Stomach (tissue), 9 donors: ENCODE data around the gene APOL3. TPM values are rescaled to one million over a fixed set of nuclear protein-coding genes. Genes with fewer than 3 reads are reported as not detected.
A peak's percentile ranks its signal among the peaks of the same experiment; 100 is the strongest.

Experiments used
- DNase-seq, 2 donors: peaks; one replicate each; pipeline versions ENCODE4 v3.0.0 to v3.0.0-alpha.2; 2013 to 2019
- H3K27ac ChIP-seq, 5 donors: fragments of 200-600 bp in 4 of 5; sonication (generic) in 4 of 5; one replicate each; pipeline ENCODE4 v1.5.1; 2013 to 2019; ENCODE audit warnings: mild to moderate bottlenecking in 1 of 5, moderate library complexity in 1 of 5
- H3K27me3 ChIP-seq, 3 donors: fragments of 200-600 bp; sonication (generic); one replicate each; pipeline ENCODE4 v1.5.1; 2017 to 2019; ENCODE audit warnings: mixed run types in 1 of 3
- H3K36me3 ChIP-seq, 4 donors: fragments of 200-600 bp; sonication (generic); 1 replicate in 3 of 4; 2 replicates in 1 of 4; pipeline ENCODE4 v1.5.1; 2016 to 2019
- H3K4me1 ChIP-seq, 4 donors: fragments of 200-600 bp; sonication (generic); one replicate each; pipeline ENCODE4 v1.5.1; 2016 to 2019
- H3K4me3 ChIP-seq, 4 donors: fragments of 200-600 bp; sonication (generic) in 3 of 4; one replicate each; pipeline ENCODE4 v1.5.1; 2016 to 2019; ENCODE audit warnings: mild to moderate bottlenecking in 1 of 4
- H3K9me3 ChIP-seq, 4 donors: fragments of 200-600 bp; sonication (generic); one replicate each; pipeline ENCODE4 v1.5.1; 2016 to 2019
- EP300 ChIP-seq: sonication (generic); formaldehyde crosslinking; IDR thresholded peaks from one replicate; pipeline ENCODE4 v1.6.1; 2017; ENCODE audit warnings: antibody characterized with exemption
- POLR2A ChIP-seq, 4 donors: fragments of 450-650 bp; IDR thresholded peaks; one replicate each; pipeline ENCODE4 v1.6.1; 2016; ENCODE audit warnings: antibody characterized with exemption in 4 of 4, control low read depth in 2 of 4, mild to moderate bottlenecking in 1 of 4, moderate library complexity in 1 of 4
- POLR2AphosphoS5 ChIP-seq, 3 donors: sonication (generic); formaldehyde crosslinking; IDR thresholded peaks; one replicate each; pipeline ENCODE4 v1.6.1; 2016; ENCODE audit warnings: antibody characterized with exemption in 3 of 3
- WGBS, 5 donors: extraction: QIAGEN DNeasy Blood & Tissue Kit in 3 of 5; methylation state at CpG; one replicate each; pipeline versions ENCODE4 v1.1.5 to v1.1.7; 2013 to 2018; 5-methylcytosine and 5-hydroxymethylcytosine counted together
- intact Hi-C: fragments of 100-400 bp; cut with DNase I; formaldehyde crosslinking; loops from one replicate; pipeline ENCODE4 v1.15.1; 2023; ENCODE audit warnings: low total_unique reads
- polyA plus RNA-seq, 3 donors: library from polyadenylated mRNA; stranded (reverse); fragments of 200-250 nt; gene quantifications; one replicate each; pipeline ENCODE4 v1.2.3, GENCODE V29; 2013
- total RNA-seq, 5 donors: library from RNA; depleted of rRNA; stranded (reverse); fragments of >200 nt; gene quantifications; one replicate each; pipeline versions ENCODE4 v1.1.0 to v1.2.3, GENCODE V29; 2014 to 2016
- TF ChIP-seq, protein P1 (sequence below), 7 experiments: fragments of 450-650 bp in 4 of 7; fragments of 200-600 bp in 3 of 7; sonication (generic) in 3 of 7; IDR thresholded peaks; one replicate each; pipeline ENCODE4 v1.5.1; 2016 to 2019; ENCODE audit warnings: antibody characterized with exemption in 7 of 7, control low read depth in 2 of 7, mild to moderate bottlenecking in 1 of 7
- donor health status: healthy with polysubstance abuse.
- donor health status: Bipolar disorder and iron deficiency.
- donor health status: healthy.

The APOL3 gene
- total and polyA plus RNA-seq, 8 donors: 2.9 to 29.9 (median 15.6) TPM; not detected in 1

DNA sequence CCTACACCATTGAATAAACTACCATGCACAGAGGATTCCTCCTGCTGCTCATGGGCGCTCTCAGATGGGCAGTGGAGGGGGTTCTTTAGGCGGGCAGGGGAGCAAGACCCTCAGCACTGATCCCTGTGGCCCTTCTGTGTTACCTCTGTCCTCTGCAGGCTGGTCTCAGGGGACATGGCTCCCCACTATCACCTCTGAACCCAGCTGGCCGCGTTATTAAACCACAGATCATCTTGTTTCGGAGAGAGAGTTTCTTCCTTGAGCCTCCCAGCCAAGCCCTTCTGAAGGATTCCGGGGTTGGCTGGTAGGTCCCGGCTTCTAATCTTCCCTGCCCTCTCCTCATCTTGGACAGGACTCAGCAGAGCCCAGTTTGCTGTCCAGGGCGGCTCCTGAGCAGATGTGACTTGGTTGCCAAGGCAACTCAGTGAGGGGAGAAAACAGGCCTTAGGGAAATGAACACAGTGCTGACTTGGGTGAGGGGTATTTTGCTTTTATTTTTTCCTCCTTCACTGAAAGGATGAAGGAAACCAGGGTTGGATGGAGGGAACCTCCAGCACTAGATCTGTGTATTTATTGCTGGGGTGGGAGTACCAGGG, 13.3 kb downstream of the APOL3 start:
- H3K4me1 ChIP-seq: peaks cover 8 to 53% (median 22%) of the 10 kb centered on the region in 4 donors
- WGBS, 5 donors: 71 to 80% (median 76%) methylated on average over 8 of the region's 8 CpGs
- H3K4me3 ChIP-seq: no peak overlapping the region
- TF ChIP-seq POLR2AphosphoS5 (IDR thresholded peaks at IDR 0.05) (no peak), EP300 (no peak), POLR2A (IDR thresholded peaks at IDR 0.05) (no peak)
- TF ChIP-seq, protein P1, sequence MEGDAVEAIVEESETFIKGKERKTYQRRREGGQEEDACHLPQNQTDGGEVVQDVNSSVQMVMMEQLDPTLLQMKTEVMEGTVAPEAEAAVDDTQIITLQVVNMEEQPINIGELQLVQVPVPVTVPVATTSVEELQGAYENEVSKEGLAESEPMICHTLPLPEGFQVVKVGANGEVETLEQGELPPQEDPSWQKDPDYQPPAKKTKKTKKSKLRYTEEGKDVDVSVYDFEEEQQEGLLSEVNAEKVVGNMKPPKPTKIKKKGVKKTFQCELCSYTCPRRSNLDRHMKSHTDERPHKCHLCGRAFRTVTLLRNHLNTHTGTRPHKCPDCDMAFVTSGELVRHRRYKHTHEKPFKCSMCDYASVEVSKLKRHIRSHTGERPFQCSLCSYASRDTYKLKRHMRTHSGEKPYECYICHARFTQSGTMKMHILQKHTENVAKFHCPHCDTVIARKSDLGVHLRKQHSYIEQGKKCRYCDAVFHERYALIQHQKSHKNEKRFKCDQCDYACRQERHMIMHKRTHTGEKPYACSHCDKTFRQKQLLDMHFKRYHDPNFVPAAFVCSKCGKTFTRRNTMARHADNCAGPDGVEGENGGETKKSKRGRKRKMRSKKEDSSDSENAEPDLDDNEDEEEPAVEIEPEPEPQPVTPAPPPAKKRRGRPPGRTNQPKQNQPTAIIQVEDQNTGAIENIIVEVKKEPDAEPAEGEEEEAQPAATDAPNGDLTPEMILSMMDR (IDR thresholded peaks at IDR 0.05): no peak
- H3K36me3 ChIP-seq: peaks cover 0 to 56% (median 29%) of the 10 kb centered on the region in 4 donors
- no peak for DNase-seq
- no peaks in the 10 kb centered on the region for H3K27me3 ChIP-seq
- H3K27ac ChIP-seq: peak overlapping the region in 2 of 5 donors; percentile 13 to 46
- intact Hi-C loops: loop anchor here (5.0 kb wide), 1 partner anchor 35 kb away; no protein-coding TSS in a partner anchor
- no peaks in the 10 kb centered on the region for H3K9me3 ChIP-seq

DNA sequence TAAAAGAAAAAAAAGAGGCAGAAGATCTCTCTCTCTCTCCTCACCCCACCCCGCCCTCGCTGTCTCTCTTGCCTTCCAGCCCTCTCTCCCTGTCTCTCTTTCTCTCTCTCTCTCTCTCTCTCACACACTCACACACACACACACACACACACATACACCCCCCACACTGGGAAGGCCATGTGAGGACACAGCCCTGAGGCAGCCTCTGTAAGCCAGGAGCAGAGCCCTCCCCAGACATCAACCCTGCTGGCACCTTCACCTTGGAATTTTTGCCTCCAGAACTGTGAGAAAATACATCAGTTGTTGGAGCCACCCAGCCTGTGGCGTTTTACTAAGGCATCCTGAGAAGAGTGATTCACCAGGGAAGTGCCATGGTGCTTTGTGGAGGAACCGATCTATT, 14.7 kb downstream of the APOL3 start:
- TF ChIP-seq, protein P1 (IDR thresholded peaks at IDR 0.05): no peak
- TF ChIP-seq EP300 (no peak), POLR2AphosphoS5 (IDR thresholded peaks at IDR 0.05) (no peak), POLR2A (IDR thresholded peaks at IDR 0.05) (no peak)
- Histone ChIP-seq H3K4me3 (no peak overlapping the region), H3K4me1 (peaks cover 7 to 41% (median 17%) of the 10 kb centered on the region in 4 donors), H3K27ac (peak overlapping the region in 2 of 5 donors; percentile 8 to 34), H3K9me3 (no peaks in the 10 kb centered on the region), H3K27me3 (no peaks in the 10 kb centered on the region), H3K36me3 (peaks cover 0 to 70% (median 42%) of the 10 kb centered on the region in 4 donors)
- DNase-seq: no peak
- WGBS, 5 donors: 45 to 71% (median 69%) methylated on average over 3 to 4 of the region's 4 CpGs
- intact Hi-C loops: loop anchor here (5.0 kb wide), 1 partner anchor 36 kb away; no protein-coding TSS in a partner anchor

DNA sequence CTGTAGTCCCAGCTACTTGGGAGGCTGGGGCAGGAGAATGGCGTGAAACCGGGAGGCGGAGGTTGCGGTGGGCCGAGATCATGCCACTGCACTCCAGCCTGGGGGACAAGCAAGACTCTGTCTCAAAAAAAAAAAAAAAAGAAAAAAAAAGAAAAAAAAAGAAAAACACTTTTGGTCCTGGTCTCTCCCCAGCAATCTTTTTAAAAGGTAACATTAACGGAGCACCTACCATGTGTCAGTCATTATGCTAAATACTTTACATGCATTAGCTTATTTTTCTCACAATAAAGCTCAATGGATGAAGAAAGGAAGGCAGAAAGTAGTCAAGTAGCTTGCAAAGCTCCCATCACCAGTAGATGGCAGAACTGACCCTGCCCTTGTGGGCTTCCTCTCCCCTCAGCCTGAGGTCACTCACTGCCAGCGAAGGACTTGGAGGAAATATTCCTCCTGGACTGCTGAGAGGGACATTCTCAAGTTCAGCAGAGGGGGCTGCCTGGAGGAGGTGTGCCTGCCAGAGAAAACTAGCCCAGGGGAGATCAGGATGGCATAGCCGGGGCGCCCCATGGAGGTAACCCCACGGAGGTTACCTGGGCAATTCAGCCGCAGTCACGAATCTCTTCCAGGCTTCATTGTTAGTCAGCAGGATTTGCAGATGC, 15.5 kb downstream of the APOL3 start:
- WGBS, 5 donors: 50 to 57% (median 53%) methylated on average over 12 of the region's 12 CpGs
- DNase-seq: peak; percentile 70 to 88
- Histone ChIP-seq H3K27me3 (no peaks in the 10 kb centered on the region), H3K9me3 (no peaks in the 10 kb centered on the region), H3K4me3 (no peak overlapping the region), H3K36me3 (peaks cover 0 to 79% (median 51%) of the 10 kb centered on the region in 4 donors), H3K27ac (peak overlapping the region in 3 of 5 donors; percentile 8 to 46 (median 34)), H3K4me1 (peaks cover 3 to 33% (median 14%) of the 10 kb centered on the region in 4 donors)
- intact Hi-C loops: loop anchor here (5.0 kb wide), 1 partner anchor 37 kb away; no protein-coding TSS in a partner anchor
- TF ChIP-seq, protein P1 (IDR thresholded peaks at IDR 0.05): peak in 5 of 7 experiments; percentile 59 to 80 (median 71)
- TF ChIP-seq POLR2A (IDR thresholded peaks at IDR 0.05) (no peak), EP300 (no peak), POLR2AphosphoS5 (IDR thresholded peaks at IDR 0.05) (peak in 1 of 3 donors; percentile 58)

DNA sequence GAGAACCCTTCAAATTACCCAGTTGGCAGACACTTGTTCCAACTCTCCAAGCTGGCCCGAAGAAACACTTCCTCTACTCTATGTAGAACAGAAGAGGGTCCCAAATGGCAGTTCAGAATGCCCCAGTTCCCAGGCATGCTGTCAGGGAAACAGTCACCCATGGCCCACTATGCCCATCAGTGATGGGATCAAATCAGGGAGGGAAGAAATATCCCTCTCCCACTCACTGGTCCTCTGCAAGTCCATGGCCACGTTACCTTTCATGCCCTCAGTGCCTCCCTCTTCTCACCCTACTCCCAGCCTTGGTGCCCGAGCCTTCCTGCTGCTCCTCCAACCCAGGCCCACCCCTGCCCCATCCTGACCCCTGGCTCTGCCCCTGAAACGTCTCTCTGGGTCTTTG, 16.6 kb downstream of the APOL3 start:
- WGBS, 5 donors: 63 to 81% (median 72%) methylated on average over 4 of the region's 4 CpGs
- Histone ChIP-seq H3K27ac (no peak overlapping the region), H3K36me3 (peaks cover 0 to 74% (median 48%) of the 10 kb centered on the region in 4 donors), H3K9me3 (no peaks in the 10 kb centered on the region), H3K27me3 (no peaks in the 10 kb centered on the region), H3K4me1 (peaks cover 3 to 25% (median 11%) of the 10 kb centered on the region in 4 donors), H3K4me3 (no peak overlapping the region)
- TF ChIP-seq, protein P1 (IDR thresholded peaks at IDR 0.05): no peak
- TF ChIP-seq EP300 (no peak), POLR2AphosphoS5 (IDR thresholded peaks at IDR 0.05) (no peak), POLR2A (IDR thresholded peaks at IDR 0.05) (no peak)
- intact Hi-C loops: no loop called here
- no peak for DNase-seq
